ENCODE results near the gene FHL1.

The FHL1 gene

DNA sequence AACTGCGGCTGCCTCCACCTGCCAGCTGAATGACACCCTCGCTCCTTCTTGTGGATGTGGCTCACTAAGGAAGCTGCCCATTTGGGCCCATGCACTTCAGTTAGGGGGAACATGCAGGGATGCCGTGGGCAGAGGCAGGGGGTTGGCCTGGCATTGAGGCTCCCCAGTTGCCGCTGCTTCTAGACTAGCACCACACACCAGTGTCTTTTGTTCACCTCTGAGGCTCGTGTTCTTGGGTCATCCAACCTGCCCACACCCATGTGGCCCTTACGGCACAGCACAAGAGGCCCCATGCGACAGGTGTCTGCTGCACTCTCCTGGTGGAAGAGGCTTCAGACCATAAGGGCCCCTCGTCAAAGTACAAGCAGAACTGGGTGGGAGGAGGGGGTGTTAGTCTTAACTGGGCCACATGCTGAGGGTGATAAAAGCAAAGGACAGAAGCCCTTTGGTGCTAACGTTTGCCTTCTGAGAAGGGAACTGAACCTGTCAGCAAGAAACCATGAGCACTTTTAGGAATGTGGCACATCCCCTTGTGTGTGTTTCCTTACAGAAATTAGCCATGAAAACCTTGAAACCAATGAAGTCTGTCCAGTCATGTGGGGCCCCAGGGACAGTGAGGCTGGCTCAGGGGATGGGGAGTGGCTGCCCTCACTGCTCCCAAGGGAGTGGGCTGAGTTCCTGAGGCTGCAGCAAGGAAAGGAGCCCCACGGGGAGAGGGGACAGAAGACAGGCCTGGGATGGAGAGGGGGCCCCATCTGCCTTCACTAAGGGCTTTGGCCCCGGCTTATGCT, 64.6 kb downstream of the FHL1 start:
- TF ChIP-seq, protein P1, sequence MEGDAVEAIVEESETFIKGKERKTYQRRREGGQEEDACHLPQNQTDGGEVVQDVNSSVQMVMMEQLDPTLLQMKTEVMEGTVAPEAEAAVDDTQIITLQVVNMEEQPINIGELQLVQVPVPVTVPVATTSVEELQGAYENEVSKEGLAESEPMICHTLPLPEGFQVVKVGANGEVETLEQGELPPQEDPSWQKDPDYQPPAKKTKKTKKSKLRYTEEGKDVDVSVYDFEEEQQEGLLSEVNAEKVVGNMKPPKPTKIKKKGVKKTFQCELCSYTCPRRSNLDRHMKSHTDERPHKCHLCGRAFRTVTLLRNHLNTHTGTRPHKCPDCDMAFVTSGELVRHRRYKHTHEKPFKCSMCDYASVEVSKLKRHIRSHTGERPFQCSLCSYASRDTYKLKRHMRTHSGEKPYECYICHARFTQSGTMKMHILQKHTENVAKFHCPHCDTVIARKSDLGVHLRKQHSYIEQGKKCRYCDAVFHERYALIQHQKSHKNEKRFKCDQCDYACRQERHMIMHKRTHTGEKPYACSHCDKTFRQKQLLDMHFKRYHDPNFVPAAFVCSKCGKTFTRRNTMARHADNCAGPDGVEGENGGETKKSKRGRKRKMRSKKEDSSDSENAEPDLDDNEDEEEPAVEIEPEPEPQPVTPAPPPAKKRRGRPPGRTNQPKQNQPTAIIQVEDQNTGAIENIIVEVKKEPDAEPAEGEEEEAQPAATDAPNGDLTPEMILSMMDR (IDR thresholded peaks at IDR 0.05; ENCODE audit: low read depth, low read length, missing control alignments): no peak
- DNase-seq (ENCODE audit: low read depth): no peak
- H3K4me3 ChIP-seq (ENCODE audit: low read depth, low read length): no peak overlapping the region

DNA sequence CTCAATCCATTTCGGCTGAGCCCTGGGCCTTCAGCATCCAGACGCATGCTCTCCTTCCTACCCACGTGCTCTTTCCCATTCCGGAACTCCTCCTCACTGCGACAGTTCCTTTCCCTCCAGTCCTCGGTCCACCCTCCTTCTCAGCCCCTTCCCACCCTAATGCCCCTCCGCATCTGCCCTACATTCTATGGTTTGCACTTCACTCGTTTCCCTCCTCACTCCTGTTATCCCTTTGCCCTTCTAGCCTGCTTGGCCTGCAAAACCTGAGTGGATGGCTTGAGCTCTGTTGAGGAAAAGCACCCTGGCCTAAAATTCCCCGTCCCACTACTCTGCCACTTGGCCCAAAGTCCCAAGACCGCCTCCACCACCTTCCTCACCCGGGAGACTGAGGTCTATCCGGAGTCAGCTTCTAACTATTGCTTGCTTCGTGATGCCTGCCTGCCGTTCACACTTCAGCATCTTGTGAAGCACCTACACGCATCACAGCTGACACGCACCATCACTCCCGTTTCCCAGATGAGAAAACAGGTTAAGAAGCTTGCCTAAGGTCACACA, 65.3 kb downstream of the FHL1 start:
- TF ChIP-seq, protein P1 (IDR thresholded peaks at IDR 0.05; ENCODE audit: low read depth, low read length, missing control alignments): no peak
- H3K4me3 ChIP-seq (ENCODE audit: low read depth, low read length): no peak overlapping the region
- no peak for DNase-seq (ENCODE audit: low read depth)

DNA sequence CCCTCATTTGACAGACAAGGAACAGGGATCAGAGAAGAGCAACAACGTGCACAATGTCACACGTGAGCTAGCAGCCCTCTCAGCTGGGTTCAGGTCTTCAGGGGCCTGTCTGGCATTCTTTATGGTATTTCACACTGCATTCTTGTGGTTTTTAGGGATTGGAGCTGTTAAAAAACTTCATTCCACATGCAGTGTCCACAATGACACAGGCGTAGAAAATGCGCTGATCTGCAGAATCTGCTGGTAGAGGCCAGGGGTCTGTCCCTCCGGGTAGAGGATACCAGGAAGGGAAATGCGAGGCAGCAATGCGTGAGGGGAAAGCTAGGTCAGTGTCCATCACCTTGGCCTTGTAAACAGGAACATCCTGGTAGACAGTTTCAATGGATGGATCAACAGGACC, 67.2 kb downstream of the FHL1 start:
- no peak for DNase-seq (ENCODE audit: low read depth)
- H3K4me3 ChIP-seq (ENCODE audit: low read depth, low read length): no peak overlapping the region
- TF ChIP-seq, protein P1 (IDR thresholded peaks at IDR 0.05; ENCODE audit: low read depth, low read length, missing control alignments): no peak

DNA sequence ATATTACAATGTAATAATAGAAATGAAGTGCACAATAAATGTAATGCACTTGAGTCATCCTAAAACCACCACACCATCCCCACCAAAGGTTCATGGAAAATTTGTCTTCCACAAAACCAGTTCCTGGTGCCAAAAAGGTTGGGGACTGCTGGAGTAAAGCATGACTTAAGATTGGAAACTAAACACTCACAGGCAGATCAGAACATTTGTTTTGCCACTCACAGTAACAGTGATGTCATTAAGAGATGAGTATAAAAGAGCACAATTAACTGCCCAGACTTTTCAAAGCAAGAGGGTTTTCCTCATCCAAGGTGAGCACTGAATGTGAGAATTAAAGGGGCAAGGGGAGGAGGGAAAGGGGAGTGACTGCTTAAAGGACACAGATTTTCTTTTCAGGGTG, 68.2 kb downstream of the FHL1 start:
- DNase-seq (ENCODE audit: low read depth): no peak
- no peak overlapping the region for H3K4me3 ChIP-seq (ENCODE audit: low read depth, low read length)
- TF ChIP-seq, protein P1 (IDR thresholded peaks at IDR 0.05; ENCODE audit: low read depth, low read length, missing control alignments): no peak

DNA sequence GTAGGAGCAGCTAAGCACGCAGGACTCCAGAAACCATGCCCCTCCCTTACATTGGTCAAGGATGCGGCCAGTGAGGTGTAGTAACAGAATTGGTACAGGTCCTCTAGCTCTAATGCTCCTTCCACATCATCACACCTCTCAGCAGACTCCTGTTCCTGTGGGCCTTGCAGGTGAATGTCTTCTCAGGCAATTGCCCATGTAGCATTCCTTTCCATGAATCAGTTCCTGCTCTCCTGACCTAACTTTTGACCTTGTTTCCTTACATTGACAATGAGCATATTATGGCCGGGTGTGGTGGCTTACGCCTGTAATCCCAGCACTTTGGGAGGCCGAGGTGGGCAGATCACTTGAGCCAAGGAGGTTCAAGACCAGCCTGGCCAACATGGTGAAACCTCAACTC, 72.6 kb downstream of the FHL1 start:
- TF ChIP-seq, protein P1 (IDR thresholded peaks at IDR 0.05; ENCODE audit: low read depth, low read length, missing control alignments): no peak
- no peak for DNase-seq (ENCODE audit: low read depth)
- no peak overlapping the region for H3K4me3 ChIP-seq (ENCODE audit: low read depth, low read length)

DNA sequence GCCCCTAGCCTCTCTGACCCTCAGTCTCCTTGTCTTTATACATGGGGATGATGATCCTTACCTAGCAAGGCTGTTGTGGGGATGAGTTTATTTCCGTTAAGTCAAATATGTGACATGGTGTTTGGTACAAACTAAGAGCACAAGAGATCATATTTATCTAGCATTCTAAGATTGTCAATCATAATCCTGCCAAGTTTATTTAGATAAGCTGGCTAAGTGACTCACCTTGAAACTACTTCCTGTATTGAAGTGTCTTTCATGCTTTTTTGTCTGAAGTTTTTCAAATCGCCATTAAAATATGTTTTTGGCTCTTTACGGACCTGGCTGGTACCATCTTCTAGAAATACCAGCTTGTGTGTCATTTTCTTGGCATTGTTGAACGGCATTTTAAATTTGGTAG, 73.2 kb downstream of the FHL1 start:
- TF ChIP-seq, protein P1 (IDR thresholded peaks at IDR 0.05; ENCODE audit: low read depth, low read length, missing control alignments): no peak
- H3K4me3 ChIP-seq (ENCODE audit: low read depth, low read length): no peak overlapping the region
- no peak for DNase-seq (ENCODE audit: low read depth)

DNA sequence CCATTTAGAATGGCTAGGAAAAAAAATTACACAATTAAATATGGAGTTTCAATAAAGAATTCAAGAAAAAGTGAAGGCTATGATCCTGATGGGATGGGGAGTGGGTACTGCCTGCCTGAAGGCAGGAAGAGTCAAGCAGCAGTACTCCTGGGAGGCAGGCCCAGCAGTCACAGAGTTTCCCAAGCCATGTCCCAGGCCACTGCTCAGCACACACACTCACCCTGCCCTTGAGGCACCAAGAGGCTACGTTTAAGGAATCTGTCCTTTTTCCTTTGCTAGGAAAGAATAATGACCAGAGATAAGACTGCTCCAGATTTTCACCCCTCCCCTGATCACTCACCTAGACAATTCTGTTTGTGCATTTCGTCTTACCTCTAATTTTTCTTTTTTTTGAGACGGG, 73.6 kb downstream of the FHL1 start:
- H3K4me3 ChIP-seq (ENCODE audit: low read depth, low read length): no peak overlapping the region
- TF ChIP-seq, protein P1 (IDR thresholded peaks at IDR 0.05; ENCODE audit: low read depth, low read length, missing control alignments): no peak
- DNase-seq (ENCODE audit: low read depth): no peak
